Measurements from ENCODE around the gene LMCD1.

LMCD1 gene

DNA sequence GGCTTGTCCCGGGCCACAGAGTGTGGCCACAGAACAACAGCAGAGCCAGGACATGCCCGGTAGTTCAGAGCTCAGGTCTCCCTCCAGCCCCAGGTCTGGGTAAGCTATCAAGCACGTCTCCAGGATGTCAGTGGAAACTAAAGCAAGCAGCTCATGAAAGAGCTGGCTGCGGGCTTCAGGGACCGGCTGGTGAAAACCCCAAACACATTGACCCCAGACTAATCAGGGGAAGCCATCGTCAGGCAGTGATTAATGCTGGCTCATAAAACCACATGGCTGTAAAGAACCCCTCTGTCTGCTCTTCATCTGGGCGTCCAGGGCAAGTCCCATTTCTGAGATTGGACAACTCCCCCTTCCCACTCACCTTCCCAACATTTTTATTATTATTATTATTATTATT, 37.8 kb downstream of the LMCD1 start:
- Histone ChIP-seq H3K27ac (no peak overlapping the region), H3K9ac (ENCODE audit: insufficient read length) (no peak overlapping the region), H3K9me3 (ENCODE audit: low read depth, low read length) (no peaks in the 10 kb centered on the region), H3K4me3 (no peak overlapping the region), H3K36me3 (ENCODE audit: insufficient read depth, low read length) (no peaks in the 10 kb centered on the region)
- TF ChIP-seq POLR2AphosphoS5 (IDR thresholded peaks at IDR 0.05; ENCODE audit: borderline replicate concordance, low read depth, low read length) (no peak), EZH2 (IDR thresholded peaks at IDR 0.05) (no peak), FOXP2 (optimal IDR thresholded peaks at IDR 0.05; ENCODE audit: control extremely low read depth, extremely low read length, insufficient read depth) (no peak)
- no peak for DNase-seq (ENCODE audit: low read depth, low spot score)

DNA sequence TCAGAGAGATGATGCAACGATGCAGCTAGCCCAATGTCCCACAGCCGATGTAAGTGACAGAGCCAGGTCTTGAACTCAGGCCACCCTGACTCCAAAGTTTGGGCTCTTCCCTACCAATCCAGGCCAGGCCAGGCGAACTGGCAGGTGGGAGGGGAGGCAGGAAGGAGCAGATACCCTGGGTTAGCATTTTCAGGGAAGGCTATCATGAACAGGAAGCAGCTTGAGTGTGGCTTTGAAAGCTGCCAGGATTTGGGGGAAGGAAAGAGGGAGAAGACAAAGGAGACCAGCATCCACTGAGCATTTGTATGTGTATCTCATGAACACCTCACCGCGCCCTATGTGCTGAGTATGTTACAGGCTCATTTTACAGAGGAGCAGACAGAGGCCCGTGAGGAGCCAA, 38.8 kb downstream of the LMCD1 start:
- Histone ChIP-seq H3K27ac (no peak overlapping the region), H3K9me3 (ENCODE audit: low read depth, low read length) (no peaks in the 10 kb centered on the region), H3K4me3 (no peak overlapping the region), H3K9ac (ENCODE audit: insufficient read length) (no peak overlapping the region), H3K36me3 (ENCODE audit: insufficient read depth, low read length) (no peaks in the 10 kb centered on the region)
- DNase-seq (ENCODE audit: low read depth, low spot score) = no peak
- no peak for TF ChIP-seq FOXP2 (optimal IDR thresholded peaks at IDR 0.05; ENCODE audit: control extremely low read depth, extremely low read length, insufficient read depth)
- no peak for TF ChIP-seq EZH2 (IDR thresholded peaks at IDR 0.05)
- no peak for TF ChIP-seq POLR2AphosphoS5 (IDR thresholded peaks at IDR 0.05; ENCODE audit: borderline replicate concordance, low read depth, low read length)

DNA sequence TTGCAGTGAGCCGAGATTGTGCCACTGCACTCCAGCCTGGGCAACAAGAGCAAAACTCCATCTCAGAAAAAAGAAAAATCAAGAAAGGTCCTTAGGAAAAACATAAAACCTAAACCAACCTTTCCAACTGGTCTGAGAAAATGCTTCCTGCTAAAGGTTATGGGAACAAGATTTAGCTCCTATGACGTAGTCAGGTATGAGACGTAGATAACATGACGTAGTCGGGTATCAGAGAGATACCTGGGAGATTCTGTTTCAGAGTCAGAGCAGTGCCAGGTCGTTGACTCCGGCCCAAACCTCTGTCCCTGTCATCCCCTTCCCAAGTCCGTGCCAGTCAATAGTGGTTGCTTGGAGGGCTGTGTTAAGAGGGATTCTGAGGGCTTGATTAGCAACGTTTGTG, 39.9 kb downstream of the LMCD1 start:
- DNase-seq (ENCODE audit: low read depth, low spot score) = no peak
- H3K27ac ChIP-seq = no peak overlapping the region
- TF ChIP-seq POLR2AphosphoS5 (IDR thresholded peaks at IDR 0.05; ENCODE audit: borderline replicate concordance, low read depth, low read length) (no peak), EZH2 (IDR thresholded peaks at IDR 0.05) (no peak), FOXP2 (optimal IDR thresholded peaks at IDR 0.05; ENCODE audit: control extremely low read depth, extremely low read length, insufficient read depth) (no peak)
- no peaks in the 10 kb centered on the region for H3K36me3 ChIP-seq (ENCODE audit: insufficient read depth, low read length)
- H3K4me3 ChIP-seq = no peak overlapping the region
- H3K9me3 ChIP-seq (ENCODE audit: low read depth, low read length) = no peaks in the 10 kb centered on the region
- H3K9ac ChIP-seq (ENCODE audit: insufficient read length) = no peak overlapping the region

DNA sequence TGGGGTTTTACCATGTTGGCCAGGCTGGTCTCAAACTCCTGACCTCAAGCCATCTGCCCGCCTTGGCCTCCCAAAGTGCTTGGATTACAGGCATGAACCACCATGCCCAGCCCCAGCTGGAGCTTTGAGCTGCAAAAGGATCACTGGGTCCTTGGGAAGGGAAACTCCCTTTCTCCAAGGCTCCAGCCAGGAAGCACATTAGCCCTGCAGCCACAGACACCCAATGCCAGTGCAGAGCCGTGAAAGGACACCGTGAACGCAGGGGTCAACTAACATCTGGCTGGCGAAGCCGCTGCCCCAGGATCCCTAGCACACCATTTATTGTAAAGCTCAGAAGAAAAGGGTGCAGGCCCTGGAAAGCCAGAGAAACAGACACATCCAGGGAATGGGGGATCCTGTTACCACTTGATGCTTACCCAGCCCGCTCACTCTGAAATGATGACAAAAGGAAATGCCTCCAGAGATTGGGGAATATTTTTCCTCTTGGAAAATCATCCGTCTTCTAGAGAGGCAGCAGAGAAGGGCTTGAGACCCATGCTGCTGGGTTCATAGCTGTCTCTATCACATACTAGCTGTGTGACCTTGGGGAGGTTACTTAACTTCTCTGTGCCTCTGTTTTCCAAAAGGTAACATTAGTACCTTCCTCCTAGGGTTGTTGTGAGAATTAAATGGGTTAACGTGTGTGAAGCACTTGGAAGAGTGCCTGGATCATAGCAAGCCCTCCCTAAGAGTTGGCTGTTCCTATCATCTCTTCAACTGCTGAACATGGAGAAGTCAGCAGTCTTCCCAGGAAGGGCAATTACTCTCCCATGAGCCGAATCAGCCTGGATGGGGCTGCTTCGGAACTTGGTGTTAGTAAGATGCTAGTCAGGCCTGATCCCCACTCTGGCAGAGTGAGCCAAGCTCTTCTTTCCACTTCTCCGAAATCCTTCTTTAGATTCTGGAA, 40.8 kb downstream of the LMCD1 start:
- Histone ChIP-seq H3K9me3 (ENCODE audit: low read depth, low read length) (no peaks in the 10 kb centered on the region), H3K9ac (ENCODE audit: insufficient read length) (no peak overlapping the region), H3K4me3 (no peak overlapping the region), H3K27ac (no peak overlapping the region), H3K36me3 (ENCODE audit: insufficient read depth, low read length) (no peaks in the 10 kb centered on the region)
- no peak for TF ChIP-seq FOXP2 (optimal IDR thresholded peaks at IDR 0.05; ENCODE audit: control extremely low read depth, extremely low read length, insufficient read depth)
- no peak for TF ChIP-seq EZH2 (IDR thresholded peaks at IDR 0.05)
- no peak for TF ChIP-seq POLR2AphosphoS5 (IDR thresholded peaks at IDR 0.05; ENCODE audit: borderline replicate concordance, low read depth, low read length)
- DNase-seq (ENCODE audit: low read depth, low spot score) = no peak

DNA sequence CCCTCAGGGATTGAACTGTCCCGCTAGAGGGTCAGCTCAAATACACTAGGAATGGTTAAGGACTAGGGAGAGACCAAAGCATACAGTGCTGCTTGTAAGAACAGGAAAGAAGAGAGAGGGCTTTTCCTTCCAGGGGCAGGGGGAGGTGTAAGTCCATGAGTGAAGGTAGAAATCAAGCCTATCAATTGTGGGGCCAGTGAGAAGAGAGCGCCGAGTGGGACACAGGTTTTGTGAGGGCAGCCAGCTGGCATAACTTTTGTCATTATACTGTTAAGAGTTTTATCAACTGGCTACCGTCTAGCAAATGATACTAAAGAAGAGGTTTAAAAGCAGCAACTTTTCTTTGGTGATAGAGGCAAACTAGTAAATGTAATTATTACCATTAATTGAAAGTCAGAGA, 45.0 kb downstream of the LMCD1 start:
- Histone ChIP-seq H3K36me3 (ENCODE audit: insufficient read depth, low read length) (no peaks in the 10 kb centered on the region), H3K4me3 (no peak overlapping the region), H3K9ac (ENCODE audit: insufficient read length) (no peak overlapping the region), H3K27ac (no peak overlapping the region), H3K9me3 (ENCODE audit: low read depth, low read length) (no peaks in the 10 kb centered on the region)
- no peak for DNase-seq (ENCODE audit: low read depth, low spot score)
- TF ChIP-seq FOXP2 (optimal IDR thresholded peaks at IDR 0.05; ENCODE audit: control extremely low read depth, extremely low read length, insufficient read depth) (no peak), POLR2AphosphoS5 (IDR thresholded peaks at IDR 0.05; ENCODE audit: borderline replicate concordance, low read depth, low read length) (no peak), EZH2 (IDR thresholded peaks at IDR 0.05) (no peak)

DNA sequence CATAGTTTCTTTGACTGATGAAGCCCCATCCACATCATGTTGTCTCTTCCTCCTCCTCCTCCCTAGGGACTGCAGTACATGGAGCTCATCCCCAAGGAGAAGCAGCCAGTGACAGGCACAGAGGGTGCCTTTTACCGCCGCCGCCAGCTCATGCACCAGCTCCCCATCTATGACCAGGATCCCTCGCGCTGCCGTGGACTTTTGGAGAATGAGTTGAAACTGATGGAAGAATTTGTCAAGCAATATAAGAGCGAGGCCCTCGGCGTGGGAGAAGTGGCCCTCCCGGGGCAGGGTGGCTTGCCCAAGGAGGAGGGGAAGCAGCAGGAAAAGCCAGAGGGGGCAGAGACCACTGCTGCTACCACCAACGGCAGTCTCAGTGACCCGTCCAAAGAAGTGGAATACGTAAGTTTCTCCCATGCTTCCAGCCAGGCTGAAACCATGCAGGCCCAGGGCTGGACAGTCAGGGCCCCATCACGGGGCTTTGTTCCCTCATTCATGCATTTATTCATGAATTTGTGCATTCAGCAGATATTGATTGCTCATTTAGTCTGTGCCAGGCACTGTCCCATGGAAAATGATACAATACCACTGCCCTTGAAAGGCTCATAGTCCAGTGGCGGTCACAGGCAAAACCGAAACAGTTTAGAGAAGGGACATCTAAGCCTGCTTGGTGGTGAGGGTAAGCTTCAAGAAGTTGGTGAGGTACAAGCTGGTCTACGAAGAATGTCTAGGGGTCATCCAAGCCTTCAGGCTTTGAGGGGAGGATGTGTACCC, 47.1 kb downstream of the LMCD1 start:
- no peak for DNase-seq (ENCODE audit: low read depth, low spot score)
- Histone ChIP-seq H3K4me3 (no peak overlapping the region), H3K27ac (no peak overlapping the region), H3K36me3 (ENCODE audit: insufficient read depth, low read length) (no peaks in the 10 kb centered on the region), H3K9ac (ENCODE audit: insufficient read length) (no peak overlapping the region), H3K9me3 (ENCODE audit: low read depth, low read length) (no peaks in the 10 kb centered on the region)
- no peak for TF ChIP-seq POLR2AphosphoS5 (IDR thresholded peaks at IDR 0.05; ENCODE audit: borderline replicate concordance, low read depth, low read length)
- no peak for TF ChIP-seq FOXP2 (optimal IDR thresholded peaks at IDR 0.05; ENCODE audit: control extremely low read depth, extremely low read length, insufficient read depth)
- no peak for TF ChIP-seq EZH2 (IDR thresholded peaks at IDR 0.05)

DNA sequence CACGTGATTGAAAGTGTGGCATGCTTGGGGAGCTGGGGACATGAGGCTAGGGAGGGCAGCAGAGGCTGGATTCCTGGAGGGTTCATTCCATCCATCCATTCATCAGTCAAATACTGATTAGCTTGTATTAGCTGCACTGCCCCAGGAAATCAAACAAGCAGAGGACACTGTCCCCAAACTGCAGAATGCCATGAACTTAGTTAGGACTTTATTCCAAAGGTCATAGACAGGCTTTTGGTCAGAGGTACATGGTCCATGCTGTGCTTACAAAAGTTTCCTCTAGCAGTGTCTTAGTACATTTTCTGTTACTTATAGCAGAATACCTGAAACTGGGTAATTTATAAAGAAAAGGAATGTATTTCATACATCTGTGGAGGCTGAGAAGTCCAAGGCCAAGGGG, 47.7 kb downstream of the LMCD1 start:
- Histone ChIP-seq H3K36me3 (ENCODE audit: insufficient read depth, low read length) (no peaks in the 10 kb centered on the region), H3K9me3 (ENCODE audit: low read depth, low read length) (no peaks in the 10 kb centered on the region), H3K4me3 (no peak overlapping the region), H3K9ac (ENCODE audit: insufficient read length) (no peak overlapping the region), H3K27ac (no peak overlapping the region)
- TF ChIP-seq POLR2AphosphoS5 (IDR thresholded peaks at IDR 0.05; ENCODE audit: borderline replicate concordance, low read depth, low read length) (no peak), FOXP2 (optimal IDR thresholded peaks at IDR 0.05; ENCODE audit: control extremely low read depth, extremely low read length, insufficient read depth) (no peak), EZH2 (IDR thresholded peaks at IDR 0.05) (no peak)
- no peak for DNase-seq (ENCODE audit: low read depth, low spot score)

DNA sequence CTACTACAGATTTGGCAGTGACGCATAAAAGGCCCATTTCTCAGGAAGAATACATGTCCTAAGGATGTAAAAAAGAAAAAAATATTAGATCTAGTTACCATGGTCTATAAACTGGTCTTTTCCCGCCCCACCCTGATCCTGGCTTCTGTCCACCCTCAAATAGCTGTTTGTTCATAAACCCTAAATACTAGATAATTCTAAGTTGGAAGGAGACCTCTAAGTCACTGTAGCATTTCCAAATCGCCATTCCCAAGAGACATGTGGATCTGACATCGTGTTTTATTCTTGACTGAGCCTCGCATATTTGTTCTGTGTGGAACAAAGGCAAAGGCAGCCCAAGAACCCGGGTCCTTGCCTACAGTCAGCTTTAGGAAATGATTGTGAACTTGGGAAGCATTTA, 49.0 kb downstream of the LMCD1 start:
- no peak for DNase-seq (ENCODE audit: low read depth, low spot score)
- no peaks in the 10 kb centered on the region for H3K36me3 ChIP-seq (ENCODE audit: insufficient read depth, low read length)
- H3K4me3 ChIP-seq = no peak overlapping the region
- no peak overlapping the region for H3K9ac ChIP-seq (ENCODE audit: insufficient read length)
- TF ChIP-seq POLR2AphosphoS5 (IDR thresholded peaks at IDR 0.05; ENCODE audit: borderline replicate concordance, low read depth, low read length) (no peak), EZH2 (IDR thresholded peaks at IDR 0.05) (no peak), FOXP2 (optimal IDR thresholded peaks at IDR 0.05; ENCODE audit: control extremely low read depth, extremely low read length, insufficient read depth) (no peak)
- no peaks in the 10 kb centered on the region for H3K9me3 ChIP-seq (ENCODE audit: low read depth, low read length)
- H3K27ac ChIP-seq = no peak overlapping the region

Measured in SK-N-MC (cell line).